ENCODE measurements around the gene TNFRSF25. TPM values are rescaled to one million over a fixed set of nuclear protein-coding genes. Genes with fewer than 3 reads are reported as not detected.

The TNFRSF25 gene
- total RNA-seq, 6 experiments from 2014 or later = 1.8 to 3.2 (median 2.7) TPM

- peaks cover 35% of the 10 kb centered on the region for H3K27me3 Mint-ChIP-seq (ENCODE audit: insufficient read depth)
- H3K4me3 Mint-ChIP-seq = no peak overlapping the region
- no peaks in the 10 kb centered on the region for H3K9me3 Mint-ChIP-seq
- TF ChIP-seq CTCF (IDR thresholded peaks at IDR 0.05) = no peak
- H3K27ac Mint-ChIP-seq = no peak overlapping the region
- no peak for DNase-seq
- H3K36me3 Mint-ChIP-seq (ENCODE audit: low read depth) = no peaks in the 10 kb centered on the region
- peaks cover 15% of the 10 kb centered on the region for H3K4me1 Mint-ChIP-seq (ENCODE audit: low read depth)
These were observed 41.9 kb downstream of the TNFRSF25 start for GRCh38 chr1:6424000-6424565.

- Mint-ChIP-seq H3K4me1 (ENCODE audit: low read depth) (peaks cover 15% of the 10 kb centered on the region), H3K27me3 (ENCODE audit: insufficient read depth) (peaks cover 37% of the 10 kb centered on the region), H3K4me3 (no peak overlapping the region), H3K27ac (no peak overlapping the region), H3K36me3 (ENCODE audit: low read depth) (no peaks in the 10 kb centered on the region), H3K9me3 (no peaks in the 10 kb centered on the region)
- peak; percentile 12 for DNase-seq
- peak; percentile 82 for TF ChIP-seq CTCF (IDR thresholded peaks at IDR 0.05)
These were observed 42.5 kb downstream of the TNFRSF25 start for GRCh38 chr1:6423321-6423999.

- Mint-ChIP-seq H3K27ac (no peak overlapping the region), H3K9me3 (no peaks in the 10 kb centered on the region), H3K27me3 (ENCODE audit: insufficient read depth) (peaks cover 44% of the 10 kb centered on the region), H3K4me3 (no peak overlapping the region), H3K4me1 (ENCODE audit: low read depth) (peaks cover 15% of the 10 kb centered on the region), H3K36me3 (ENCODE audit: low read depth) (no peaks in the 10 kb centered on the region)
- DNase-seq = no peak
- no peak for TF ChIP-seq CTCF (IDR thresholded peaks at IDR 0.05)
These were observed 44.7 kb downstream of the TNFRSF25 start for GRCh38 chr1:6421266-6421665.

- H3K36me3 Mint-ChIP-seq (ENCODE audit: low read depth) = no peaks in the 10 kb centered on the region
- peaks cover 19% of the 10 kb centered on the region for H3K4me1 Mint-ChIP-seq (ENCODE audit: low read depth)
- TF ChIP-seq CTCF (IDR thresholded peaks at IDR 0.05) = no peak
- no peak overlapping the region for H3K27ac Mint-ChIP-seq
- no peak for DNase-seq
- H3K27me3 Mint-ChIP-seq (ENCODE audit: insufficient read depth) = peaks cover 46% of the 10 kb centered on the region
- no peak overlapping the region for H3K4me3 Mint-ChIP-seq
- H3K9me3 Mint-ChIP-seq = no peaks in the 10 kb centered on the region
These were observed 45.4 kb downstream of the TNFRSF25 start for GRCh38 chr1:6420454-6421042.

GRCh38 chr1:6419804-6420453 lies 46.0 kb downstream of the TNFRSF25 start, which contains the start of gene HES2:
HES2 (minus strand) TSS chr1:6419919; CDS start chr1:6419820, 99 bp downstream.
- Mint-ChIP-seq H3K27ac (no peak within 1 kb of the TSS), H3K27me3 (ENCODE audit: insufficient read depth) (peaks cover 44% of the 10 kb centered on the region), H3K4me3 (no peak within 1 kb of the TSS; the same call in 1 of the 2 replicates), H3K36me3 (ENCODE audit: low read depth) (no peaks in the 10 kb centered on the region), H3K4me1 (ENCODE audit: low read depth) (peaks cover 25% of the 10 kb centered on the region), H3K9me3 (no peaks in the 10 kb centered on the region)
- TF ChIP-seq CTCF (IDR thresholded peaks at IDR 0.05) = no peak
- DNase-seq = no peak

Measured in HFFc6 (cell line).